SK-MEL-5 (cell line): ENCODE measurements around the gene LZTS2. TPM values are rescaled to one million over a fixed set of nuclear protein-coding genes. Genes with fewer than 3 reads are reported as not detected.

Experiments used
- DNase-seq: peaks from one replicate; pipeline ENCODE4 v3.0.0-alpha.2; 2016; ENCODE audit warnings: low read depth, low spot score
- in situ Hi-C: cut with HindIII; loops from 2 replicates; pipeline ENCODE4 v1.10.0; 2016; ENCODE audit warnings: low sequenced_read_pairs, high pct_unique_total_duplicates, low pct_unique_long_range_greater_than_20kb
- small RNA-seq, 2 experiments: library from RNA; depleted of rRNA; stranded (forward); fragments of <200 nt; gene quantifications; one replicate each; pipeline ENCODE3, GENCODE V24; 2014
- total RNA-seq: library from RNA; depleted of rRNA; stranded (reverse); fragments of >200 nt; shearing (Covaris generic); gene quantifications from 2 replicates; pipeline ENCODE4 v1.2.3, GENCODE V29; 2014; rRNA removed

Gene LZTS2
- total RNA-seq, 1 experiment from 2014 or later: 37.1 TPM

DNA sequence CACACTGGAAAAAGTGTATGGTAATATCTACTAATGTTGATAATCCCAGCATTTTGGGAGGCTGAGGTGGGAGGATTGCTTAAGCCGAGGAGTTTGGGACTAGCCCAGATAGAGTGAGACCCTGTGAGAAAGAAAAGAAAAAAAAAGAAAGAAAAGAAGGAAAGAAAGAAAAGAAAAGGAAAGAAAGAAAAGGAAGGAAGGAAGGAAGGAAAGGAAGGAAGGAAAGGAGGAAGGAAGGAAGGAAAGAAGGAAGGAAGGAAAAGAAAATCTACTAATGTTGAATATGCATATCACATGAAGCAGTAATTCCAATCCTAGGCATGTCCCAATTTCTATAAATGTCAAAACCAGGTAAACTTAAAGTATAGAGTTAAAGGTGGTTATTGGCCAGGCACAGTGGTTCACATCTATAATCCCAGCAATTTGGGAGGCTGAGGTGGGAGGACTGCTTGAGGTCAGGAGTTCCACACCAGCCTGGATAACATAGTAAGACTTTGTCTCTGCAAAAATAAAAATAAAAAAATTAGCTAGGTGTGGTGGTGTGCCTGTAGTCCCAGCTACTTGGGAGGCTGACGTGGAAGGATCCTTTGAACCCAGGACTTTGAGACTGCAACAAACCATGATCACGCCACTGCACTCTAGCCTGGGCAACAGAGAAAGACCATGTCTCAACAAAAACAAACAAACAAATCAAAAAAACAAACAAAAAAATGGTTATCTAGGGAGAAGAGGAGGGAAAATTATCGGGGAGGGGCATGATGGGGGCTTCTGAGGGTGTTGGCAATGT is 57.0 kb downstream of the LZTS2 start:
- DNase-seq: no peak
- in situ Hi-C loops: no loop called here

Small RNAs within 50 kb of the gene (small RNA-seq; reads per million reads assigned to genes)
- 0 reads per million in 2 experiments for gene MIR608

Other genes with a start within 250 kb of the LZTS2 start
- 21.8 and 24.4 TPM in 2 replicates for gene SLF2, start 86.8 kb upstream of the LZTS2 start, total RNA-seq
- gene SEMA4G, start 30.3 kb upstream of the LZTS2 start, total RNA-seq: 1.3 and 4.7 TPM in 2 replicates
- gene MRPL43, start 12.3 kb upstream of the LZTS2 start, total RNA-seq: 46.3 and 52.9 TPM in 2 replicates
- 14.7 and 14.8 TPM in 2 replicates for gene TWNK, start 12.3 kb upstream of the LZTS2 start, total RNA-seq
- 0.74 and 1.5 TPM in 2 replicates for gene PDZD7, start 31.3 kb downstream of the LZTS2 start, total RNA-seq
- gene SFXN3, start 31.4 kb downstream of the LZTS2 start, total RNA-seq: 66.8 and 76.9 TPM in 2 replicates
- 1.9 and 2.3 TPM in 2 replicates for gene KAZALD1, start 62.2 kb downstream of the LZTS2 start, total RNA-seq
- gene TLX1, start 131.5 kb downstream of the LZTS2 start, total RNA-seq: not detected in 2 replicates
- not detected in 2 replicates for gene LBX1, start 229.7 kb downstream of the LZTS2 start, total RNA-seq